Stimulated activated CD4-positive, alpha-beta T cell treated with anti-CD3 and anti-CD28 coated beads, Interleukin-2, amount 100 ng/mL, for 48 hours (primary cell): ENCODE results near the gene NRP2.

Experiments used
- DNase-seq, 2 donors: peaks; one replicate each; pipeline ENCODE4 v3.0.0-alpha.2; 2020

Gene NRP2

DNA sequence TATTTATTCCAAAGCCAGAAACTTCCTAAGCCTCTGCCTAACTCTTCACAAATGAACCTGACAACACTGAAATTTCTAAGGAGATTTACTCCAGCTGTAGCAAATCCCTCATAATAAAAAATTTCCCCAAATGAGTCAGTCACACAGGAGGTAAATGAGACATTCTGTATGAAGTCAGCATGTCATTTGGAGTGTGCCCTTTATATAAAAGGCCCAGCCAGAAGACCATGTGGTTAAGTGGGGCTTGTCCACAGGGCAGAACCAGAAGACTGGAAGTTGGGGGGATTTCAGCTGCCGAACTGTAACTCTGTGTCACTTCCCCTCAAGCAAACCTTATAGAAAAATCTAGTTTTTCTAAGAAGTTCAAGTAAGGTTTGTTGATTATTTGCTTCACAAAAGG is 30.2 kb downstream of the NRP2 start:
- no peak for DNase-seq

DNA sequence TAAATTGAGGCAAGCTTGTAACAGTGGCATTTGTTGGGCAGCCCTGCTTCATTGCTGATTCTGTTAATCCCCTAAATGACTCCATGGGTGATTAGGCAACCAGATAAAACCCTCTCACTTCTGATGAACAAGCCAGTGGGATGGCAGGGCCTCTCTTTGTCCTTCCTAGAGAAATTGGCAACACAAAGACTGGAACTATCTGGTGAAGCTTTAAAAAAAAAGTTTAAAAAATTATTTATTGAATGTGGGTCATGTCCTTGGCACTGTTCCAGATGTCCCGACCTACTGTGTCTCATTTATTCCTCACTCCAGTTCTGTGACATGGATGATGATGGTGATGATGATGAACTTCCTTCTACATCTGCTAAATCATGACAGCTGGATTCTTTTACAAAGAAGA is 30.8 kb downstream of the NRP2 start:
- DNase-seq: no peak

DNA sequence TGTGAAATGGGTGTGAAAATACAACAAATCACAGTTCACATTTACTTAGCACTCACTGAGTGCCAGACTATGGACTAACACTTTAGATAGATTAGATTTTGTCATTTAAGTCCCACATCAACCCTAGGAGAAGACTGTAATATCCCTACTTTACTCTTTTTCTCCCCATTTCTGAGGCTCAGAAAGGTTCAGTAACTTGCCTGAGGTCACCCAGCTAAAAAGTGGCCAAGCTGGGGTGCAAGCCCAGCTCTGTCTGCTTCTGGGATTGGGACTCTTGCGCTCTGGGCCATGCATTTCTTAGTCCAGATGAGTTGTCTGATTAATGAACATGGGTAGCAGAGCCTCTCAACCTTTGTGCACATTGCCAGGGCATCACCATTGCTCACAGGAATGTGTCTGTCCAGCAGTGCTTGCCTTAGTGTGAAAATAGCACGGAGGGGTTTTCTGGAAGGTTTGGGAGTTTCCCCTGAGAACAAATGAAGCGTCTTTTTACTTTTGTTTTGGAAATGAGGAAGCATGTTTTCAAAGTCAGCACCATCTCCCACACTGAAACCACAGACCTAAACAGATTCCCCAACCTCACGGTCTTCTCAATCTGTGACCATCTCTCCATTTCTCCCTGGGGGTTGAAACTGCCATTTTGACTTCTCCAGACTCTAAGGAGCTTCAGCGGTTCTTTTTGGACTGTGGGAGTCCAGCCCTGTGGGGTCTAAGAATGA is 31.9 kb downstream of the NRP2 start:
- DNase-seq: no peak

DNA sequence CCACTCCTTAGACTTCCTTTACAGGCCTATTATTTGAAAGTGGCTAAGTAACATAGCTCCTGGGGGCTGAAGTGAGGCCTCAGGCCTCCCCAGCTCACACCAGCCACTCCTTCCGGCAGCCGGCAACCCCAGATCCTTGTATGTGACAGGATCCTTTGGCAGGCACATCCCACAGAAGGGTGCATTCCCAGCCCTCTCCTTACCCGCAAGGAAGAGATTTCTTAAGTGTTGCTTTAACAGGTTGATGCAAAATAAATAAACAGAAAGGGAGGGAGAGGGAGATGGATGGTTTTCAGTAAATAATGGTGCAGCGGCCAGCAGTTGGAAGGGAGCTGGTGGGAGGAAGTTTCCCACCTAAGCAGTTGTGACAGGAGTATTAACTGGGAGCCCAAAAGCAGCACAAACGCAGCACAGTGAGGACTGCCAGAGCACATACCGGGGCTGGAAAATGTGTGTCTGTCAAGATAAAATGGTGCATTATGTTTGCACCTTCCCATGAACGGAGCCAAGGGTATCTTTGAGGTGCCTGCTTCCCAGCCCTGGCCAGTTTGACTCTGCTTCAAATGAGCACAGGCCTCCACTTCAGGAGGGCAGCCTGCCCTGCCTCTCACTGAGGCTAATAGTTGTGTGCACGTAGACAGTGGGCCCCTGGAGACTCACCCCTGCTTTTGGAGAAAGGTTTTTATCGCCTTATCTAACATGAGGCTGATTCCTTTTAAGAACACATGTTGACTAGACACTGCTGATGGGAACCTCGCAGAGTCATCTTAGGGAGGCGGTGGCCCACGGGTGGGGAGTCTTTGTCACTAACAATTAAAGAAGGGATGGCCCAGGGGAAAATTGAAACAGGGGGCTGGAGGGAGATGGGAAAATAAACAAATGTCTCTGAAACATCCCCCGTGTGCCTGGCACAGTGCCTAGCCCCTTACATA is 32.8 kb downstream of the NRP2 start:
- no peak for DNase-seq

DNA sequence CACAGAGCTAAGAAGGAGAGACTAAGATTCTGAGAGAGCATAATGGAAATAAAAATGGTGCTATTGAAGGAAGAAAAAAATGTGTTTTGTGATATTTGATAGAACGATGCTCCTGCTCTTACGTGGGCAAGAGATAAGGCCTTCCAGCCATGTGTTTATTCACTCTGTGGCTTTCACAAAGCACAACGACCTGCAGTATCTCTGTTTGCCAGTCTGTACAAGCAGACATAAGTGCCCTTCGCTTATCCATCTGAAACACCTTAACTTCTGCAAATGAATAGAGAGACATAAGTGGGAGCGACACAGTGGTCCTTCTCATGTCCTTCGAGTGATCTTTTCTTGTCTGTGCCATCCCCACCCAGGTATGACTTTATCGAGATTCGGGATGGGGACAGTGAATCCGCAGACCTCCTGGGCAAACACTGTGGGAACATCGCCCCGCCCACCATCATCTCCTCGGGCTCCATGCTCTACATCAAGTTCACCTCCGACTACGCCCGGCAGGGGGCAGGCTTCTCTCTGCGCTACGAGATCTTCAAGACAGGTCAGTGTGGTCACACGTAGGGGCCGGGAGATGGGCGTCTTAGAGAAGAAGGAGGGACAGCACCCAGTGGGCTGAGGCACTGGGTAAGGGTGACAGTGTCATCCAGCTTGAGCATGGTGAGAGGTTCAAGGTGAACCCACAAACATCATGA is 33.7 kb downstream of the NRP2 start:
- DNase-seq: no peak

DNA sequence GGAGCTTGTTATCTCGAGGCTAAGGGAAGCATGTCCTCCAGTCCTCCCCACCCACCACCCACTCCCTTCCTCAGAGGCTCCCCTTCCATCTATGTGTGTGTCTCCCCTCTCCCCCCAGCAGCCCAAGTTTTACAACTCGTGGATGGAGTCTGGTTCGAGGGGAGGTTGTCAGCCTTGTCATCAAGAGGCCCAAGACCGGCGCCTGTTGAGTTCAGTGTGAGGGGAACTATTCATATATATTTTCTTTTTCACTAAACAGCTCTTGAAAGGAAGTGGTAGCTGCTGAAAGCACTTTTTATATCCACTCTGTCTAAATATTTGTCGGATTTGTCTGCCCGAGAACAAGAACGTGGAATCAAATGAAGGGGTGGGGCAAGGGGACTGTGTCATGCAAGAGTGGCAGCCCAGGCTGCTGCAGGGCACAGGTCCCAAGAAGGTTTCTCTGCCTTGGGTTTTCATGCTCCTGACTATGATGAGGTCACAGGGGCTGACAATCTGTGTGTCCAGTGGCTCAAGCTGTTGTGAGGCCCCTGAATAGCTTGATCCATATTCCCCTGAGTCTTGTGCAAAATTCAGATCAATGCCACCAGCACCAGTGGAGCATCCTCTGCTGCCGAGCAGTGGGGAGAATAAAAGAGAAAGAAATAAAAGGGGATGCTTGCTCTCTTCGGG is 35.0 kb downstream of the NRP2 start:
- no peak for DNase-seq

DNA sequence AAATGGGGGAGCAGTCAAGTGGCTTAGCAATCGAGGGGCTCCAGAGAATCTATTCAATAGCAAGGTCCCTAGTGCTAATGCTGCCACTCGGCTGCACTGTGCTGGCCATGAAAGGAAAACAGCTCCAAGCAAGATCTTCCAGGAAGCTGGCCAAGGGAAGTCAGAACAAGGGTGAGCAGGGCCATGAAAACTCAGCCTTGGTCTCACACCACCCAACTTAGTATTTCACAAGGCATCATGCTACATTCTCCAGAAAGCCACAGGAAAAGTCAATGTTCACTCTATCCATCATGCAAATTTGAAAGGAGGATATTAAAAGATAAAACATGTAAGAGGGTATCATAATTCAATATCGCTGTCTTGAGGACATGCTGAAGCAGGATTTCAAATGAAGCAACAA is 35.7 kb downstream of the NRP2 start:
- DNase-seq: no peak

DNA sequence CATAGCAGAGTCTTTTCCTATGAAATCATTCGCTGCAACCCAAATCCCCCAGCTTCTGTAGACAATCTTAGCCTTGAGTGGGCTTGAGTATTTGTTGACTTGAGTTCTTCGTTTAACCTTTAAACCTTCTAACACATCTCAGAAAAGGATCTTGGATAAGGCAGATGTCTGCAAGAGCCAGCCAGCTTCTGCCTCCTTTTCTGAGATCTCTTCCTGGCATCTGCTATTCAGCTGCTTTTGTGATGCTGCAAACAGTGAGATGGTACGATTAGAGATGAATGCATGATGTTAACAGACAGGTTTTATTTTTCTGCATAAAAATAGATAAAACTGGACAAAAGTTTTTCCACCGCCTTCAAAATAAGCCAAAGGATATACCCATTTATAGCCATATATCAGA is 37.5 kb downstream of the NRP2 start:
- no peak for DNase-seq

DNA sequence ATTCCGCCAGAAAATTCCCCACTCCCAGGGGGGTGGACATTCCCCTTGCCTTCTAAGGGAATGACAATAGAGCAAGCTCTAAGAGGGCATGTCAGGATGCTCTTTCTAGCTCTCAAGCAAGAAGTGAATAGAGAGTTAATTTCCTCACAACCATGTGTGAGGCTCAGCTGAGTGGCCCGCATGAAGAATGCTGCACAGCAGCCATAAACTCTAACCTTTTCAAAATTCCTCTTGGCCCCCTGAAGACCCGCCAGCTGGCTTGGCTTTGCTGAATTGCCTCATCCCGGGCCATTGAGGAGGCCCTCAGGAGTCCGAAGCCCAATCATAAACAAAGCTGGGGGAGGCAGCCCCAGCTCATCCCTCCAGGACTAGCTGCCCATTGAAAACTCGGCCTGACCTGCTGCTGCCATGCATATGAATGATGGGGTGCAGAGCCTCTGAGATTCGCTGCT is 38.2 kb downstream of the NRP2 start:
- no peak for DNase-seq

DNA sequence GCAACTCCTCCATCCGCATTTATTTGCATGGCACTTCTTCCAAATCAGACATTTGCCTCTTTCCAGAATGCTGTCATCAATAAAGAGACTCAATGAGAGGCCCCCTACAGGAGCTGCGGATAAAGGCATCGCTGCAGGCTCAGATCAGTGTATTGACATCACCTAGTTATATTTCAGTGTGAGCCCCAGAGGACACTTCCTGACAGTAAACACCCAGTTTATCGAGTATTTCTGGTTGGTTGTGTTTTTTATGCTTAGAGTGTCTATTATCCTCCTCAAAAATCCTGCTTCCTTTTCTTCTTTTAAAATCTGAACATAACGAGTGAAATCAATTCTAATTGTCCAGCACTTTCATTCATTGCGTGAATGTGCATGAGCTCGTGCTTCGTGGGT is 38.8 kb downstream of the NRP2 start:
- no peak for DNase-seq

DNA sequence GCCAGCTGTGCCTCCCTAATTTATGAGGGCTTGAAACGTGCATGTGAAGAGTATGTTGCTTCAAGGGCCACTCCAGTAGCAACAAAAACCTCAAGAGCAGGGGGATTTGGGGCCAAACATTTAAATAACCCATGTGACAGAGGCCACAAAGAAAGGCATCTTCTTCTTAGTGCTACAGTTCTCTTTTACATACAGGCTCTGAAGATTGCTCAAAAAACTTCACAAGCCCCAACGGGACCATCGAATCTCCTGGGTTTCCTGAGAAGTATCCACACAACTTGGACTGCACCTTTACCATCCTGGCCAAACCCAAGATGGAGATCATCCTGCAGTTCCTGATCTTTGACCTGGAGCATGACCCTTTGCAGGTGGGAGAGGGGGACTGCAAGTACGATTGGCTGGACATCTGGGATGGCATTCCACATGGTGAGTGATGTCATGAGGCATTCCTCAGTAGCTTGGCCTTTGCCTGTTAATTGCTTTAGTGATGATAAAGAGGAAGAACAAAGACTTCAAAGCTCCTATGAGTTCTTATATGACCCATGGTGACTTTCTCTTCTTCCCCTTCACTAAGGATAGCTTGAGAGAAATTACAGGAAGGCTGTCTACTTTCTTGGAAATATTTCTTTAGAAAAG is 40.1 kb downstream of the NRP2 start:
- DNase-seq: no peak

DNA sequence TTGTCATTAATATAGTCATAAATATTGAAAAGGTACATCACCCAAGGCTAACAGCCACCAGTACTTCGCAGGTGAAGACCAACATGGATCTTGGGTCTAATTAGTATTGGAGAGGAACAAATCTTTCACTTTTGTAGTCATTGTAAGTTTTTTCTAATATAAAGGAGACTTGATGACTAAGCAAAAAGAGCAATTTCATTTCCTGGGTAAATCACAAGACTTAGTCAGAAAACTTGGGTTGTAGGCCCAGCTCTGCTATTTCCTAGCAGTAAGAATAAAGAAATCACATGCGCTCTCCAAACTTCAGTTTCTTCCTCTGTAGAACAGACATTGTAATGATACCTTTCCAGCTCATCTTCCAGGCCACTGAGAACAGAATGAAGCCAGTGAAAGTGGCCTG is 40.9 kb downstream of the NRP2 start:
- DNase-seq: no peak

DNA sequence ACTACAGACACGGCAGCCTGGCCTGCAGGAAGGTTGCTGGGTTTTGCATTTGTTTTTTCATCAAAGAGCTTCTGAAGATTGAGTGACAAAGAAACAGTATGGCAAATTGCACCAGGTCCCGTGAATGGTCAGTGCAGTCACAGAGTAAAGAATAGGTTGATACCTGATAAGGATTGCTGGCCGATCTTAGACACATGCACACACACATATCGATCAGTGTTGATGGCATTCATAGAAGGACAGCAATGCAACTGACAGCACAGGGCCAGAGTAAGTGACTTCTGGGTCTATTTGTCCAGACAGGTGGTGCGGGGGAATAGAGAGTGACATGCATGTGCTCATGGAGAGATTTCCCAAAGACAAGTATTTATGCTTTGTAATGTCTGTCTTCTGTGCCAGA is 42.8 kb downstream of the NRP2 start:
- no peak for DNase-seq

DNA sequence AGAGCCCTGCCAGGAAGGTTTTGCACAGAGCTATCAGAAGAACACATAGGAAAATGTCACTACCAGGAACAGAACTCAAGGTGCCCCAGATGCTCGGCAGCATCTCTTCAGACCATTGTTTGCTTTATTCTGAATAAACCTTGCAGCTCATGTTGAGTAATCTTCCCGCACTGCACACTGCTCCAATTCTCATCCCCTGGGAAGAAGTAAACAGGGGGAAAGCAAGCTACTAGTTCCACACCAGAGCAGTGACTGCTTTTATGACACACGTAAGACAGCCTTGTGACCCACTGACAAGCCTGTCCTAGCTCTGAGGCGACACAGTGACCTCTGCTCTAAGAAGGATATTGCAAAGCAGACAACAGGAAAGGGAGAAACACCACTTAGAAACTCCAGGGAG is 44.2 kb downstream of the NRP2 start:
- DNase-seq: no peak

DNA sequence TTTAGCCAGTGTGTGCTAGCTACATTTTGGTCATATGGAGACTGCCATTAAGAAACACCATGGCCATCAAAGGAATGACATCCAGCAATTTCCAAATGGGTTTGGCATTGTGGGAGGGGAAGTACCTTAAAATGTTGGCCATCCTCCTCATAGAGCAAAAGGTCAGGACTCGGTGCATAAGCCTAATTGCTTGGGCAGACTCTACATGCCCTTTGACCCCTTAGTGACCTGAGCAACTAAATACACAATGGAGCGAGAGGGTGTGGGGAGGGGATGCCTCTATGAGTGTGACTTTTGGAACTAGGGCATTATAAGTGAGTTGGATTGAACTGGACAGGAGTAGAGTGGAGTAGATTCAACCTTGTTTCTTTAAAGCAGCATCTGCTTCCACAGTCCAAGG is 44.9 kb downstream of the NRP2 start:
- DNase-seq: no peak

DNA sequence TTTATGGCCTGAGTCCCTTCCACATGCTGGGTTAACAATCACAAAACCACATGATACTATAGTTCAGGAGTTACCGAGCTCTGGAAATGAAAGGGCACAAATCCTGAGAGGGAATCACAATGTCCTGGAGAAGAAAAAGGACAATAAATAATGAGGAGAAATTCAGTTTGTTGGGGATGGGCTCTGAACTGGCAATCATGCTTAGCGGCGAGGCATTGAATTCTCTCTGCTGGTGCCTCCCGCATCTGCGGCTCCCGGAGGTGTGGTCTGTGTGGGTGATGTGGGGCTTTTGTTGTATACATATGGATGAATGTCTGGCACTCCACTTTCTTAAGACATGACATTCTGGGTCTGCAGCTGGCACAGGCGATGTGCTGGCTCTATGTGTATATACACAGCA is 46.1 kb downstream of the NRP2 start:
- DNase-seq: no peak

DNA sequence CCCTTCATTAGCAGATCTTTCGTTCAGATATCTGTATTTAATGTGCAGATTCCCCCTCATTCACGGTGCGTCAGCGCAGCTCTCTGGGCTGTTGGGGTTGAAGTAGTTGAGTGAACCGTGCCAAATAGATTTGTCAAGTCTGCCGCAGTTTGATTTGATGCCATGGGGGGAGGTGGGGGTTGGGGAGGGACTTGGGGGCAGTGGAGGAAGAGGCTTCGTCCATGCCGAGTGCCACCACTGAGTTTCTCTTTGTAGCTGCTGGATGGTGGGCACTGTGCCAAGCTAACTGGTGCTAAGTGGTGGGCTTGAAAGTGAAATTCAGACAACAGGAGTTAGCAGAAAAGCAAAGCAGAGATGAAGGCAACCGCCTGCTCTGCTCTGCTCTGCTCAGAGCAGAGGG is 47.9 kb downstream of the NRP2 start:
- no peak for DNase-seq

DNA sequence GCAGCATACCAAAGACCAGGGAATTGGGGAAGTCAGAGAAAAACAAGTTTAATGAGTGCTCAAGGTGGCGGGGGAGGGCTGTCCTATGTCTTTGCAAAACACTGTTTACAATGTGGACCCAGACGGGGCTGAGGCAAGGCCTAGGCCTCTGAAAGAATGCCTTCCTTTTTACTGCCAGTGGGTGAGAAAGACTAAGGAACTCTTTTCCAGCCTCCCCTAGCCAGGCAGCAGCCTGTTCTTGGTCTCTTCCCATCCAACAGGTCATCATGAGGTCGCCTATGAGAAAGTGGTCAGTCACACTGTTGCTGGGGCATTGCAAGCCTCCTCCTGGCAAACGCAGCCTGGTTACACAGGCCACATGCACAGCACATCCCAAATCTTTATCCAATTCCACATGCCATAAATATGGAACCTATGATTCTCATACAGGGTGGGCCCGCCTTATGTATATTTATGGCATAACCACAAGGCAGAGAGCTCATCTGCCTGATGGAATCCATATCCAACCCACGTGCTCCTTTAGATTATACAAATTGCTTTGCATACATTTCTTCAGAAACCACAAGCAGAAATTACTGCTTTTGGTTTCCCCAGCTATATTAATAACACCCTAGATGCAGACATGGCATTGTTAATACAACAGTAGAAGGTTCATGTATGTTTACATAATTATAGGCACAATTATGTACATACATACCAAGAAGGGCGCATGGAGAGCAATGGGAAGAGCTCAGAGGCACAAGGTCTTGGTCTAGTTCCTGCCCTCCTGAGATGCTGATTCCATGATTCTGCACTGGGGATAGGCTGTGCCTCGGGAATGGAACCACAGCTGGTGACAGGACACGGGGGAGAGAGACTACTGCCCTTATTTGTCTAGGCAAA is 48.6 kb downstream of the NRP2 start:
- DNase-seq: no peak

DNA sequence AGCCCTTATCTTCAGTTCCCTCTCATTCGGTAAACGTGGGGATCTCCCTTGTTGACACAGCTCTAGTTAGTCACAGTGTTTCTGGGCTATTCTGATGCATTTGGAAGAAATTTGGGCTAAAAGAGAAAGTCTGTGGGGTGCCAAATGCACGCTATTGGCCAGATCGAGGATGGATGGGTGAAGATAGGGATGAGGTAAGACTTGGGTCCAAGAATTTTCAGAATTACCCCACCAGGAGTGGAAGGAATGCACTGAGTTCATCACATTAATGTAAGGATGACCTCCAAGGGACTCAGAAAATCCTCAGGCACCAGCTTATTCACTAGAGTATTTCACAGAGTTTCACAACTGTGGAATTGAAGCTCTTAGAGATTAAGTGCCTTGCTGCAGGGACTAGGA is 49.3 kb downstream of the NRP2 start:
- DNase-seq: no peak

DNA sequence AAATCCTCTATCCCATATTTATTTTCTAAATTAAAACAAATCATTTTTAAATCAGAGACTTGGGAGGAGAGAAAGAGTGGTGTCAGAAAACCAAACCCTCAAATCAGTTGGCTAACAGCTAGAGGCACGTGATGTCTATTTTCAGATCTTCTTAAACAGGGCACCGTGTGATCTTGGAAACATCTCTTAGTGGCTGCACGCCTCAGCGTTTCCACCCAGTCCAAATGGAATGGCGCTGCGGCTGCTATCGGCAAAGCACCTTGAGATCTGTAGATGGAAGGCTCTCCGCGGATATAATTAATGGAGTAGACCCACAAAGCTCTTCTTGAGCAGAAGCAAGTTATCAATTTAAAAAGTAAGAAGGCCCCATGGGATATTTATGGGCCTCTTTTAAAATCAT is 50.0 kb downstream of the NRP2 start:
- no peak for DNase-seq

DNA sequence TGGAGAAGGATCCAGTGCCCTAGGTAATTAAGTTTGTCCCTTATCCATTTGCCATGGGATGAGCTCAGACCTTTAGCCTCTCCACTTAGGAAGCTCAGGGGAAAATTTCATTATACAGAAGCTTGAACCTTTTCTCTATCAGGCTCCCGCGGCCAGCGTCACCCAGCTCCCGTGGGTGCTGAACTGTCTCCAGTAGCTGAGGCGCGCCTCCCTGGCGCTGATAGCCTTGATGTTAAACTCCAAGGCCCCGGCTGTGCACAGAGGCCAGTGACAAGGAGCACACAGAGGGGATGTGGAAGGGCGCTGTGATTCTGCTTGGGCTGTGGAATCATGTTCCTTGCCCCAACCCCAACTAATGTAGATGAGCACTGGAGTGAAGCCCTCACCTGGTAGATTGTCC is 50.8 kb downstream of the NRP2 start:
- no peak for DNase-seq

DNA sequence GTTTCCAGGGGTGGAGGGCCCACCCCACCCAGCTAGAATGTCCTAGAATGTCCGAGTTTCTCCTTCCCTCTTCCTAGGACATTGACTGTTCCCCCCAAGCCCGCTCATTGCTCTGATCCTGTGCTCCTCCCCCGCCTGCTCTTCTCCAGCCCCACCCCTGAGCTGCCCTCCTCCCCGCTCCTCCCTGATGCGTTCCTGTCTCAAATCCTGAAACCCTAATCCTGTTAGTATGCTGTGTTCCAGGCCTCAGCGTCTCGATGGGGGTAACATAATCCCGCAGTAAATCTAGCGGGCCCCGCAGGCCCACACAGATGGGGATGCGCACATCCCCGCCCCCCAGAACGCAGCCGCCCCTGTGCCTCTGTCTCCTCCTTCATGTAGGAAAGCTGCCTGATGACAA is 51.3 kb downstream of the NRP2 start:
- DNase-seq: no peak
